ENCODE measurements around the gene MAP3K5. TPM values are rescaled to one million over a fixed set of nuclear protein-coding genes. Genes with fewer than 3 reads are reported as not detected.

Gene MAP3K5
- total and polyA plus RNA-seq, 9 of the 15 experiments (the other 6 are each of a cell fraction or from before 2014, with no cell fraction given): 2.2 to 13.0 (median 9.9) TPM

DNA sequence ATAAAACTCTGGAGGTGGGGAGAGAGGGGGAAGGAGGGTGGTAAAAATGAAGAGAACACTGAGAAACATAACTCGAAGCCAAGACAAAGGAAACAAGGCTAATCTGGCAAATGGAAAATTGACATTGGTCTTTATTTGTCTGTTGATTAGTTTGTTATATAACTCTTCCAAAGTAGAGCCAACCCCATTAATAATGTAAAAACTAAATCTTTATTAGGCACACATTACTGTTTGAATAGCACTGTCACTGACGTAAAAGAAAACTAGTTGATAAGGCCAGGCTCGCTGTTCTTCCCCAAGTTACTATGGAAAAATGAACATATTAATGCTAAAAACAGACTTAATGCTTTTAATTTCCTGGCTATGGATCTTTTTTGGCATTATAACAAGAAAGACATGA lies 110.0 kb downstream of the MAP3K5 start:
- Histone ChIP-seq H3K27me3 (ENCODE audit: control insufficient read depth in 2 of 2, insufficient read depth in 2 of 2, low read length in 2 of 2) (no peaks in the 10 kb centered on the region), H3K4me2 (ENCODE audit: insufficient read depth, low read length) (no peak overlapping the region), H3K79me2 (ENCODE audit: control insufficient read depth, insufficient read depth, low read length) (no peaks in the 10 kb centered on the region), H3K27ac (ENCODE audit: extremely low read depth, low read depth, low read length) (no peak overlapping the region), H2AFZ (ENCODE audit: low read depth, low read length) (no peak overlapping the region), H3K9me3 (replicated peaks; ENCODE audit: control insufficient read depth, insufficient read depth, low read depth, low read length) (no peaks in the 10 kb centered on the region), H3K9ac (ENCODE audit: insufficient read depth in 1 of 2, low read depth in 2 of 2, low read length in 2 of 2) (no peak overlapping the region), H3K4me3 (no peak overlapping the region), H3K9me1 (ENCODE audit: control insufficient read depth, insufficient read depth, low read length) (no peaks in the 10 kb centered on the region), H4K20me1 (replicated peaks; ENCODE audit: control insufficient read depth, insufficient read depth, low read length) (no peaks in the 10 kb centered on the region), H3K36me3 (ENCODE audit: control insufficient read depth, insufficient read depth, low read length) (no peaks in the 10 kb centered on the region; the same call in none of the 3 replicates), H3K4me1 (replicated peaks in 1 of 2; ENCODE audit: control insufficient read depth in 2 of 2, insufficient read depth in 2 of 2, low read length in 2 of 2) (no peaks in the 10 kb centered on the region)
- intact Hi-C loops (cut with micrococcal nuclease) (no loop called here), in situ Hi-C loops (cut with MboI) (no loop called here)
- no peak for ATAC-seq
- BruUV-seq (replicated peaks): no TSS peak
- DNase-seq (ENCODE audit: extremely low read depth in 1 of 4, low spot score in 3 of 4): no peak
- CTCF ChIA-PET (ENCODE audit: low intra/inter-chr PET ratio): no interaction called here
- WGBS (ENCODE audit: insufficient coverage, low coverage, missing lambda C conversion rate): 52% methylated on average over 3 of the region's 3 CpGs
- no peak for FAIRE-seq
- POLR2A ChIA-PET: no interaction called here
- TF ChIP-seq CLOCK (CRISPR knock-in tag; IDR thresholded peaks at IDR 0.05; ENCODE audit: borderline replicate concordance) (no peak), POLR2B (IDR thresholded peaks at IDR 0.05; ENCODE audit: low read depth, partially characterized antibody) (no peak), TSHZ1 (CRISPR knock-in tag; IDR thresholded peaks at IDR 0.05) (no peak), TCFL5 (CRISPR knock-in tag; conservative IDR thresholded peaks at IDR 0.05) (no peak), MTA2 (IDR thresholded peaks at IDR 0.05; ENCODE audit: low read depth) (no peak), IRF2 (CRISPR knock-in tag; IDR thresholded peaks at IDR 0.05) (no peak), GABPA (tag; conservative IDR thresholded peaks at IDR 0.05; ENCODE audit: low read depth) (no peak), MEF2D (tag; conservative IDR thresholded peaks at IDR 0.05; ENCODE audit: low read depth) (no peak), ELF1 (tag; IDR thresholded peaks at IDR 0.05) (no peak), ZNF239 (CRISPR knock-in tag; IDR thresholded peaks at IDR 0.05) (no peak), FOXK1 (CRISPR knock-in tag; IDR thresholded peaks at IDR 0.05; ENCODE audit: borderline replicate concordance) (no peak)
- TF ChIP-seq, protein P1, sequence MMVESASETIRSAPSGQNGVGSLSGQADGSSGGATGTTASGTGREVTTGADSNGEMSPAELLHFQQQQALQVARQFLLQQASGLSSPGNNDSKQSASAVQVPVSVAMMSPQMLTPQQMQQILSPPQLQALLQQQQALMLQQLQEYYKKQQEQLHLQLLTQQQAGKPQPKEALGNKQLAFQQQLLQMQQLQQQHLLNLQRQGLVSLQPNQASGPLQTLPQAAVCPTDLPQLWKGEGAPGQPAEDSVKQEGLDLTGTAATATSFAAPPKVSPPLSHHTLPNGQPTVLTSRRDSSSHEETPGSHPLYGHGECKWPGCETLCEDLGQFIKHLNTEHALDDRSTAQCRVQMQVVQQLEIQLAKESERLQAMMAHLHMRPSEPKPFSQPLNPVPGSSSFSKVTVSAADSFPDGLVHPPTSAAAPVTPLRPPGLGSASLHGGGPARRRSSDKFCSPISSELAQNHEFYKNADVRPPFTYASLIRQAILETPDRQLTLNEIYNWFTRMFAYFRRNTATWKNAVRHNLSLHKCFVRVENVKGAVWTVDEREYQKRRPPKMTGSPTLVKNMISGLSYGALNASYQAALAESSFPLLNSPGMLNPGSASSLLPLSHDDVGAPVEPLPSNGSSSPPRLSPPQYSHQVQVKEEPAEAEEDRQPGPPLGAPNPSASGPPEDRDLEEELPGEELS (CRISPR knock-in tag; IDR thresholded peaks at IDR 0.05; ENCODE audit: borderline replicate concordance): no peak
